Activated T-helper 9 cell treated with anti-CD3 and anti-CD28 coated beads, Interleukin-2, amount 50 U/mL, for 16 hours (primary cell): ENCODE results near the gene CACNA2D4.

Experiments used
- DNase-seq: peaks from one replicate; pipeline ENCODE4 v3.0.0-alpha.2; 2020; ENCODE audit warnings: low read depth

The CACNA2D4 gene

DNA sequence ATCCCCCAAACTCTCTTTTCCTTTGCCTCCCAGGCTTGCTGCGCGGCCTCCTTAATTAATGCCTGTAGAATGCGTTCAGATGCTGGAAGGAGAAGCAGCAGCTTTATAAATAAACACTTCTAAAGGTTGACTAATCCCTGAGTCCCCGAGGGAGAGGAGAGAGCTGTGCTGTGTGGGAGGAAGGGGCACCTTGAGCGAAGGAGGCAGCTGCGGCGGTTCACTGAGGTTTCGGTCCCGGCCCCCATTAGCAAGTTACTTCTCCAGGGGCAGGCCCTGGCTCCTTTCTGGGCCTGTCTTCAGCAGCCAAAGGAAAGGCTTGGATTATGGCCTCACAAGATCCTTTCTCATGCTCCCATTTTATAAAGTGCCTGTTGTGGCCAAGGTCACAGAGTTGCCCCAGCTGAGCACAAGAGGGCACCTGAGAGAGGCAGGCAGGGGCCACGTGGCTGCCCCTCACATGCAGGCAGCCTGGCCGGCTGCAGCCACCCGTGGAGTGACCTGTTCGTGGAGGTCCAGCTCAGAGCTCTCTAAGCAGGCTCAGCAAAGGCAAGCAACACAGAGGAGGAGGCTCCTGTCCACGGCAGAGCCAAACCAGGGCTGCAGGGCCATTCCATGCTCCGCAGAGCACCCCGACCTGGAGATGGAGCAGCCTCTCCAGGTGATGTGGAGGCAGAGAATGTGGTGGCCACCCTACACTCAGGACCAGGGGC is 15.0 kb upstream of the CACNA2D4 start:
- no peak for DNase-seq

DNA sequence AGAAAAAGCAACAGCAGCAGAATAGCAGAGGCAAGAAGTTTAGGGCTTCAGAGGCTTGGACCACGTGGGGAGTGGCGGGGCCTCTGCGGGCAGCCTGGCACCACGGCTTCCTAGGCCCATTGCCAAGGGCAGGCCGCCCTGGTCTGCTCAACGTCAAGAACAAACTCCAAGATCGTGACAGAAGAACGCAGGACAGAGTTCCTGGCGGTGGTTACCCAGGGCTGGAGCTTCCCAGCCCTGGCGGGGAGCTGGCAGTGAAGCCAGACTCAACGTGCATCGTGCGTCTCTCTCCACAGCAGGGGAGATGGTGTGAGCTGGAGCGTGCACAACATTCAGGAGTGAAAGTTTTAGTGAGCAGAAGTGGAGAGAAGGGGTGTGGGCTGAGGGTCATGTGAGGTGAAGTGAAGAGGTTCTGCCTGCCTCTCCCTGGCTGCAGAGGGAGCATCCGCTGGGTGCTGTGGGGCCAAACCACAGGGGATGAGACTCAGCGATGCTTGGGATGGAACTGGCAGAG is 13.9 kb upstream of the CACNA2D4 start:
- no peak for DNase-seq

DNA sequence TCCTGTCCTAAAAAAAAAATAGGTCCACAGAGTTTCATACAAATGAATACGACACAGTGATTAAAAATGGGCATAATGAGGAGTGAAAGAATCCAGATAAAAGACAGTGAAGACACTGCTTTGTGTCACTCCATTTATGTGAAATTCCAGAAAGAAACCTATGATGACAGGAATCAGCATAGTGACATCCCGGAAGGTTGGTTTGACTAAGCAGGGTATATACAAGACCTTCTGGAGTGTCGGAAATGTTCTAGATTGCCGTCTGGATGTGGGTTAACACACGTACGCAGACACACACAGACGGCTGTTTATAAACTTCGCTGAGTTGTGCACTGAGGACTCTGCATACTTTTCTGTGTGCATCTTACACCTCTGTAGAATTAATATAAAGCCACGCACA is 13.2 kb upstream of the CACNA2D4 start:
- DNase-seq: no peak

DNA sequence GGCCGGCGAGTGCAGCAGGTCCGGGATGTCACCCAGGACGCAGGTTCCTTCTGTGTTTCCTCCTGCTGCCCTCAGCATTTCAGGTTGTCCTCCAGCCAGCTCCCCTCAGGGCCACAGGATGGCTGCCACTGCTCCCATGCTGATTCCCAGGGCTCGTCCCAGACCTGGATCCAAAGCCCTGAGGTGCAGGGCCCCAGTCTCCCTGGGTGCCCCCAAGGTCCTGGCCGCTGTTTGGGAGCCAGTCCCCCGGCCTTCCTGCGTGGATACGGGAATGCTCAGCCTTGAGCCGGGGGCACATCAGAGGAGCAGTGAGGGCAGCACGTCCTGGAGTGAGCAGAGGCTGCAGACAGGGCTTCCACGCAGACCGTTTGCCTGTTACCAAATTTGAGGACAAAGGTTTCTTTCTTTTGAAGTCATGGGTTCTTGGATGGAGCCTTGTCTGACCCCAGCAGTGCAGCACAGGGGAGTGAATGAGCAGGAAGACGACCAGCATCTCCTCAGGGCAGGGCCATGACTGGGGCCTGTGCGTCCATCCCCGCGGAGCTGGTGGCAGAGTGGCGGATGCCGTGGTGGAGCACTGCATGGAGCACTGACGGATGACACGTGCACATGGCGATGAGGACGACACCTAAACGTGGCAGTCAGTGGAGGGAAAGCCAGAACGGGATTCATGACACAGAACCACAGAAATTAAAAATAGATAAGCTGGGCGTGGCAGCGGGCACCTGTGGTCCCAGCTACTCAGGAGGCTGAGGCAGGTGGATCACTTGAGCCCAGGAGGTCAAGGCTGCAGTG is 12.5 kb upstream of the CACNA2D4 start:
- DNase-seq: no peak

DNA sequence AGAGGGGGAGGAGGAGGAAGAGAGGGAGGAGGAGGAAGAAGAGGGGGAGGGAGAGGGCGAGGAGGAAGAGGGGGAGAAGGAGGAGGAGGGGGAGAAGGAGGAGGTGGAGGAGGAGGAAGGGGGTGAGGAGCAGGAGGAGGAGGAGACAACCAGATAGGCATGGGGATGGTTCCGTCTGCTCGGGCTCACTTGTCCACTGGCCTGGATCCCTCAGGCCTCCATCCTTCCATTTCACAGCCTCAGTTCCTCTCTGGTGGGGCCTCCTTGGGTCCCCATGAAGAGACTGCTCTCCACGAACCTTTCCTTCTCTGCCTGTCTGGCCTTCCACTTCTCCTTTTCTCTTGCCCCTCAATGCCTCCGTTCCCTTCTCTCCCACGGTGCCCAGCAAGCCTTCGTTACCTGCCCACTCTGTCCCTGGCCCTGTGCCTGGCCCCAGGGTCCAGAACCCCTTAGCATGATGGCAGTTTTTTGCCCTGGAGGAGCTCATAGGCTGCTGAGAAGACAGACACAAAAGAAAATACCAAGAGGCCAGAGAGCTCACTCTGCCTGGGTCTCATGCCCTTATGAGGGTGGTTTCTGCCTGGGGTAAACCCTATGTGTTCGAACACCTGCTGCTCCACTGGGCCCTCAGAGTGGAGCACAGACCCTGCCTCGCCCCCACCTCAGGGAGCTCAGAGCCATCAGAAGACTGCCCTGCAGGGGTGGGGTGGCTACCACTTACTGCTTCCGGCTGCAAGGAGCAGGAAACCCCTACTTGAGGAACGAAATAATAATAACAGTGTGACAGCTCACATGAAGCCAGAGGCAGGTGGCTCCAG is 11.7 kb upstream of the CACNA2D4 start:
- no peak for DNase-seq

DNA sequence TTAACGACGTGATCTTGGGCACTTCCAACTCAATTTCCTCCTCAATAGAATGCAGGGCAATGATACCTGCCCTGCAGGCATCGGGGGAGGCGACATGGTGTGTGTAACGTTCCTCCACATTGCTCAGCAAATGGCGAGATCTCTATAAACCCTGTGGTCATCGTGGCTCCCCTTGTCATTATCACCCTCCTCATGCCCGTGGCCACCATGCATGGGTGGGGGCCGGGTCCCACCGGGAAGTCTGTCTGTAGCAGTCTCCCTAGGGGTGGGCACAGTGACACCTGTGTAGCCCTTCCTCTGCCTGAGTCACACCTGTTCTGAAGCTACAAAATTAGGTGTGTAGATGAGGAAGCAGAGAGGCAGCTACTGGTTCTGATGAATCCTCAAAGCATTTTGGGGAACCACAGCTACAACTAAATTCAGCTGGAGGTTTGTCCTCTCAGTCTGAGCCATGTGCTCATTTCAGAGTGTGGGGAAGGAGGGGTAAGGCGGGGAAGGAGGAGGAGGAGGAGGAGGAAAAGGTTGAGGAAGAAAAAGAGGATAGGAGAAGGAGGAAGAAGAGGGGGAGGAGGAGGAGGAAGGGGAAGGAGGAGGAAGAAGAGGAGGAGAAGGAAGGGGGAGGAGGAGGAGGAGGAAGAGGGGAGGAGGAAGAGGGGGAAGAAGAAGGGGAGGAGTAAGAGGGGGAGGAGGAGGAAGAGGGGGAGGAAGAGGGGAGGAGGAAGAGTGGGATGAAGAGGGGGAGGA is 11.0 kb upstream of the CACNA2D4 start:
- no peak for DNase-seq

DNA sequence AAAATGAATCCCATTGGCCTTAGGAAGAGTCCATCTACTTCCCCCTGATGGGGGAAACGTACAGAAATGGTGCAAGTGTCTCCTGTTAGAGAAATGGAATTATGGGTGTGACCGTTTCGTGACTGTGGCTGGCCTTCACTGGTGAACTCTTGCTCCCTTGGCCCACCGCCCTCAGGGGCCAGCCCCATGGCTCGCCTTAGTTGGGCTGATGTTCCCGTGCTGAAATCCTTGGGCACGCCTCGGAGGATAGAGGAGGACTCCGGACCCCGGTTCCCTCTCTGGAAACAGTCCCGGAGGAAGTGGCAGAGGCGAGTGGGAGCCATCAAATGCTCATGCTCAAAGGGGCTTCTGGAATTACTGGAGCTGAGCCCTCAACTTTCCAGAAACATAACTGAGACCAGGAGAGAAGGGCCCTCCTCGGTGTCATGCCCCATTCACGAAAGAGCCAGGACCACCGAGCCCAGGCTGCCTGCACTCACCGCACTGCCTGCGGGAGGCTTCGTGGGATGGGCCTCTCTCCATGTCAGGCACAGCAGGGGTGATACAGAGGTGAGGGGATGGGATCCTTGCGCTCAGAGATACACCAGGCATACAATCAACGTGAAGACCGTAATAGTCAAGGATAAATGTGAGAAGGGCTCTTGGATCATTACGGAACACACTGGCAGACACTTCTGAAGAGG is 10.1 kb upstream of the CACNA2D4 start:
- DNase-seq: no peak

DNA sequence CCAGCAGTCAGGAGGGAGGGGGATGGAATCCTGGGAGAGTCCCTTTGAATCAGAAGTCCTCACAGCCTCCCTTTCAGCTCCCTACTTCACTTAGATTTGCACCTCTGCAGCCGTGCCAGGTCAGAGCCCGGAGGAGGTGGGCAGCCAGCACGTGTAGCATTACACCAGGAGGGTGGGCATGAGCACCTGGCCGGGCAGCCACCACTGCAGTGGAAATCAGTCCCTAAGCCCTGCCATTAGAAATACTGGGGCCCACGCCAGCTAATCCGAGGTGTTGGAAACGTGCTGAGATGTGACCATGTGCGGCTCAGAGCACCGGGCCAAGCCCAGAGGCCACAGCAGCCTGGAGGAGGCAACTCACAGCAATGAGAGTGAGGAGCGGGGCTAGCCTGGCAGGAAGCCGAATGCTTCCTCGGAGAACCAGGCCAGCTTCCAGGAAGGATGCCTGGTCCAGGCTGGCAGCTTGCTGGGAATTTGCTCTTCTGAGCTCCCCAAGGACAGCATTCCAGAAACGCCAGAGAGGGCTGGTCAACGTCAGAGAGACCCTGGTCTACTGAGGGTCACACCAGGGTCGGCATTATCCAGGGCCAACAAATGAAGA is 9.4 kb upstream of the CACNA2D4 start:
- DNase-seq: no peak

DNA sequence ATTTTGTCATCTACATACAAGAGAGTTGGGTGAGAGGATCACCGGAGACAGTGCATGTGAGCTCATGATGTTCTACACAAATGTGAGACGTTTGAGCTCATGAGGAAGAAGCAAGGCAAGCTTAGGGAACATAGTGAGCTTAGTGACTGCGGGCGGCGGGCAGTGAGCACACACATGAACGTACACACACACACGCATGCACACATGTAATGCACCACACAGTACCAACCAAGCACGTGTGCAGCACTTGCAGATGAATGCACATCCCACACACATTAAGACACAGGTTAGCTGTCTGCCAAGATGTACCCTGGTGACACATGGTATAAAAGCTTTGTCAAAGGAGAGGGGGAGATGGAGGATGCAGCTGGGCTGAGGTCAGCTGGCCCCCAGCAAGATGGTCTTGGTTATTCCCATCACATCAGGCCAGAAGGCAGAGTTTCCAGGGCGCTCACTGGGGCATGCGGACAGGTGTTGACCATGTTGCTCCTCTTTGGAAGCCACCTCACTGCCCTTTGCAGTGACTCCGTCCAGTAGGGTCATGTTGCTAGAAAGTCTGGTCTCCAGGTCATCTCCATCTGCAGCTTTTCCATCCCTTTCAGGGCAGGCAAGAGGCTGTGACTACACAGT is 8.7 kb upstream of the CACNA2D4 start:
- no peak for DNase-seq

DNA sequence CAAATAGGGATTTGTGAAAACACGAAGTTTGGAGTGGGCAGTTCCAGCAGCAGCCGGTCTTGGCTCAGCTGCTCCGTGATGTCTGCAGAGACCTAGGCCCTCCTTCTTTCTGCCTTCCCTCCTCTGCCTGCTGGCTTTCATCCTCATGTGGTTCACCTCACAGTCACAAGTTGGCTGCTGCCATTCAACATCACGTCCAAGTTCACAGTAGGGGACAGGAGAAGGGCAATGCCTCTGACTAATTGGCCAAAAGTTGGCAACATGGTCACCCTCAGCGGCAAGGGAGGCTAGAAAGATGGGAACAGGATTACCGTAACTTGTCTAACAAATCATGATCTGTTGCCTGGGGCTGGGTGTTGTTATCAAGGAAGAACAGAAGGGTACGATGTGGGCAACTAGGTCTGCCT is 7.8 kb upstream of the CACNA2D4 start:
- no peak for DNase-seq

DNA sequence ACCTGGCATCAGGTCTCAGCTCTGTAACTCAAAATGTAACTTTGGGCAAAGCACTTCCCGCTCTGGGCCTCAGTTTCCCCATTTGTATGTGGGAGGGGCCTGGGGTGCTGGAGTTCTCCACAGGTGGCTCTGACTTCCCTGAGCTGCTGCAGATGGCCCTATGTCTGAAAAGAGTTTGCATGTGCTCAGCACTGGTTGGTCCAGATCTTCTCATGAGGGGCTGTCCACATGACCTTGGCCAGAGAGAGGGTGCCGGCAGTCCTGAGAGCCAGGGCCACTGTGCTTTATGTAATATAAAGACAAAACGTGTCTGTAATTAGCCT is 7.2 kb upstream of the CACNA2D4 start:
- no peak for DNase-seq

DNA sequence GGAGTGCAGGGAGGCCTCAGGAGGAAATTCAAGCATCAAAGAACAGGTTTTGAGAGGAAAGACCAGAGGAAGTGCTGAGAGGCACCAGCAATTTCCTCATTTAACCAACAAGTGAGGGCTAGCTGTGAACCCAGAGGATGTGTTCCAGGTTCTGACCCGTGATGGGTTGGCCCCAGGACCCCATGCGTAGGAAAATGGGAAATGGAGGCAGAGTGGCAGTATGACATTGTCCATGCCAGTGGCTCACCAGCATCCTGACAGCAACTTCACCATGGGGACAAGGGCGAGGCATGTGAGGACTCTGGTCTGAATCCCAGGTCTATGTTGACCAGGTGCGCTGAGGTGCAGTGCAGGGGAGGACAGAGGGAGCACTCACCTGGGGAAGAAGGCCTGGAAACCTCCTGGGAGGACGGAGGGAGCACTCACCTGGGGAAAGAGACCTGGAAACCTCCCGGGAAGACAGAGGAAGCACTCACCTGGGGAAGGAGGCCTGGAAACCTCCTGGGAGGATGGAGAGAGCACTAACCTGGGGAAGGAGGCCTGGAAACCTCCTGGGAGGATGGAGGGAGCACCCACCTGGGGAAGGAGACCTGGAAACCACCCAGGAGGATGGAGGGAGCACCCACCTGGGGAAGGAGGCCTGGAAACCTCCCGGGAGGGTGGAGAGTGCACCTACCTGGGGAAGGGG is 6.7 kb upstream of the CACNA2D4 start:
- no peak for DNase-seq

DNA sequence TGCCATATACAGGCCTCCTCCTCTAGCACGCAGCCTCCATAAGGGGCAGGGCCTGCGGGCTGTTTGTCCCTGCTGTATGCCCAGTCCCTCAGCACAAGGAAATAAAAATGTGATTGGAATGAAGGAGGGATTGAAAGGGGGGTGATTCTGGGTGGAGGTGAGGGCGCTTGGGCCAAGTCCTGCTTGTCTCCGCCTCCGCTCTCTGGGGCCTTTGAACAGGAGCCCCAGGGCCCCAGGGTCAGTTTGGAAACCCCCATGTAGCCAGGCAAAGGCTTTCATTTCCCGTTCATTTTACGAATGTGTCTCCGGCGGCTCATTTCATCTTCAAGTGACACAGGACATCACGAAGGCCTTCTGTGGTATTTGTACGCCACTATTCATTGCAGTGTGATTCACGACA is 4.5 kb upstream of the CACNA2D4 start:
- DNase-seq: no peak

DNA sequence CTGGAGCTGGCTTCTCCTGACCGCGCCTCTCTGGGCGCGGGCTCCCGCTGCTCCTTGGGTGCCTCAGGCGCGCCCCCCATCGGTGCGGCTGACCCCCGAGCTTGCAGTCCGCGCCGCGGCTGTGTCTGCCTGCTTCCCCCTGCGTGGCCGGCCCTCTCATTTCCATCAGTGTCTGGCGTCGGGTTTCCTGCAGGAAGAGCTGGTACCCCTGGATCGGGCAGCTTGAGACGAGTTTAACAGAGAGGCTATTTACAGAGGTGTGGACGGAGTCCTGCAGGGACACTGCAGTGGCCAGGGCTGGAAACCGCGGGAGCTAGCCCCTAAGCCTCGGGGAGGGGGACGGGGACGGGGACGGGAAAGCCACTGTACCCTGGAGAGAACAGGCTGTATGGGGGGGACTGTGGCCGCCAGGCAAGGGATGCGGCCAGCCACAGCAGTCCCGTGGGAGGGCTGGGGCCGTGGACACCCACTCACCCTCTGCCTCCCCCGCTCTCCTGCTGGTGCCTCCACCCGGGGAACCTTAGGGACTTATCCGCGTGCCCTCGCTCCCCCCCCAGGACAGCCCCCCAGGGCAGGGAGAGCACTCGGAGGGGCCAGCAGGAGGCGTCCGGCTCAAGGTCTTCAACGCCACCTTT is 3.7 kb upstream of the CACNA2D4 start:
- DNase-seq: no peak

DNA sequence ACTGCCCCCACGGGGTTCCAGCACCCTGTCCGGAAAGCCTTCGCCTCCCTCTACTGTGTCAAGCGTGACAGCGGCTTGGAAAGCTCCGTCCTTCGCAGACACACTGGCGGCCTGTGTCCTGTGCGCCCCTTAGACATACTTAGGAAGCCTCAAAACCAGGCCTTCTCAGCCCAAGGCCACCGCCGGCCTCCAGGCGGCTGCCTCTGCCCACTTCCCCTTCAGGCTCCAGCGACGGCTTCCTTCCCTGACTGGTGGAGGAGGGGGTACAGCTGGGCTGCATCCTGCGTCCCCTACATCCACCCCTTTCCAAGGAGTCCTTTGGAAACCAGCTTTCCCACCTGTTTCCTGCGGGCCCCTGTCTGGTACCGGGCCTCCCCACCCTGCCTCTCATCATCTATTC is 2.5 kb upstream of the CACNA2D4 start:
- DNase-seq: no peak

DNA sequence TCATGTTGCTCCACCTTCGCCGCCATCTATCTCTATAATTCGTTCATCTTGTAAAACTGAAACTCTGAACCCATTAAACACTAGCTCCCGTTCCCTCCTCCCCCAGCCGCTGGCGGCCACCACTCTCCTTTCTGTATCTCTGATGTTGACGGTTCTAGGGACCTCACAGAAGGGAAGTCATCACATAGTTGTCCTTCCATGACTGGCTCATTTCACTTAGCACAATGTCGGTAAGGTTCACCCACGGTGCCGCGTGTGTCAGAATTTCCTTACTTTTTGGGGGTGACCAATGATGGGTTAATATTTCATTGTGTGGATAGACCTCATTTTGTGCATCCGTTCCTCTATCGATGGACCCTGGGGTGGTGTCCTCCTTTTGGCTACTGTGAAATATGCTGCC is 2.0 kb upstream of the CACNA2D4 start:
- no peak for DNase-seq

DNA sequence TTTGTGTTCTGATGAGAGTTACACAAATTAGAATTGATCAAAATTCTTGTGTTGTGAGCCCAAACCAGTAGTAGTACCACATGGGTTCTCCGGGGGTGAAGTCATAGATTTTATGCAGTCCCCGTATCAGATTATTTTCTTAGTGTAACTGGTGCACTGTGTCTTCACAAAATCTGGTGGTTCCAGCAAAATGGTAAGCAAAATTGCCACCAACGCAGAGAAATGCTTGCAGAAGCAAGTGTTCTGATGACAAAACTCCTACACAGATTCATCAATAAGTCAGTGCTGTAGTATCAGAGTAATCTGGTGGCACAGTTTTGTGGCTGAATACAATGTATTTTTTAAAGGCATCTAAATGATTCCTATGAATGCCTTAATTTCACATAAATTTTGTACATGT is 1.3 kb upstream of the CACNA2D4 start:
- DNase-seq: no peak

DNA sequence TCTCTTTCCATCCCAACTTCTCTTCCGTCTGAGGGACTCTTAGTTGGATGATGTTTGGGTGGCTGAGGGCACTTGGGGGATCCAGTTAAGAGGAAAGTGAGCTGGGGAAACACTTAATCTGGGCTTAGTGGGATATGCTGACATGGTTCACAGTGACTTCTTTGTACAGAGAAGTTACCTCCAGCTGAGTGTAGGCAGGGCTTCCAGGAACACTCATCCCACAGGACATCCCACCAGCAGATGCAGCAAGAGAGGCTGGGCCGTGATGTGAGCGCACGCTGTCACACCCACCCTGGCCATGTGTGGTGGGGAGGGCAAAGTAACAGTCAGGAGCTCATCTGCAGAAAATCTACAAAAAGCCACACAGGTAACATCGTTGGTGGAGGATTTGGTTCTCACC is 832 bp upstream of the CACNA2D4 start:
- no peak for DNase-seq

DNA sequence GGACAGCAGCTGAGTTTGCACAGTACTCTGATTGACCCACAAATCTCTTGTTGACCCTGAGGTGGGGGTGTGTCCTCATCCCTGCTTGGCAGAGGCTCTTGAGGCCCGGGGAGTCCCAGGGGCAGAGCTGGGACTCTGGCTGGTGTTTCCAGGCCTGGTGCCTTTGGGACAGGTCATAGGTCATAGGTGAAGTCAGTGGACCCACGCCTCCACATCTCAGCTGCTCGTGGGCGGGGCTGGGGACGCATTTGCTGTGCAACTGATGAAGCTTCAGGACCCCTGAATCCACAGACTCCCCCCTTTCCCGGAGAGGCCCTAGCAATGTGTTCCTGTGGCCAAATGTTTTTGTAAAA is 408 bp upstream of the CACNA2D4 start:
- no peak for DNase-seq
